Endodermal cell (in vitro differentiated cells): ENCODE measurements around the gene CHMP2B. TPM values are rescaled to one million over a fixed set of nuclear protein-coding genes. Genes with fewer than 3 reads are reported as not detected.

Experiments used
- DNase-seq: peaks from one replicate; pipeline ENCODE4 v3.0.0-alpha.2; 2017
- H3K27ac ChIP-seq: 2 replicates; pipeline ENCODE4 v1.5.1; 2013; ENCODE audit warnings: mild to moderate bottlenecking, low read depth, low read length, moderate library complexity
- H3K27me3 ChIP-seq: 2 replicates; pipeline ENCODE4 v1.6.1; 2013; ENCODE audit warnings: mild to moderate bottlenecking, low read length, moderate library complexity; ENCODE audit not compliant: insufficient read depth, control insufficient read depth, poor library complexity, severe bottlenecking
- H3K36me3 ChIP-seq: 2 replicates; pipeline ENCODE4 v1.7.0; 2013; ENCODE audit warnings: mild to moderate bottlenecking, low read length, moderate library complexity; ENCODE audit not compliant: control insufficient read depth, insufficient read depth
- H3K4me1 ChIP-seq: one replicate; pipeline ENCODE4 v1.7.0; 2013; ENCODE audit warnings: low read length; ENCODE audit not compliant: control insufficient read depth, insufficient read depth
- H3K4me3 ChIP-seq: 2 replicates; pipeline ENCODE4 v1.5.1; 2013; ENCODE audit warnings: mild to moderate bottlenecking, low read length, moderate library complexity
- H3K9ac ChIP-seq: 2 replicates; pipeline ENCODE4 v1.6.1; 2013; ENCODE audit warnings: mild to moderate bottlenecking, low read length, moderate library complexity; ENCODE audit not compliant: poor library complexity, severe bottlenecking; ENCODE audit errors: extremely low read depth
- H3K9me3 ChIP-seq: 2 replicates; pipeline ENCODE4 v1.6.1; 2013; ENCODE audit warnings: mild to moderate bottlenecking, low read length, moderate library complexity; ENCODE audit not compliant: control insufficient read depth
- H3K27ac Mint-ChIP-seq: 2 replicates; pipeline ENCODE4 v1.8.0; 2020; ENCODE audit warnings: mixed read lengths
- H3K27me3 Mint-ChIP-seq: 2 replicates; pipeline ENCODE4 v1.8.0; 2021; ENCODE audit warnings: mild to moderate bottlenecking, mixed read lengths; ENCODE audit not compliant: insufficient read depth
- H3K36me3 Mint-ChIP-seq: 2 replicates; pipeline ENCODE4 v1.8.0; 2020; ENCODE audit warnings: low read depth, mixed read lengths
- H3K4me1 Mint-ChIP-seq: 2 replicates; pipeline ENCODE4 v1.8.0; 2020; ENCODE audit warnings: mixed read lengths
- H3K4me3 Mint-ChIP-seq: 2 replicates; pipeline ENCODE4 v1.8.0; 2020; ENCODE audit warnings: mild to moderate bottlenecking, moderate library complexity, mixed read lengths
- H3K9me3 Mint-ChIP-seq: 2 replicates; pipeline ENCODE4 v1.8.0; 2020; ENCODE audit warnings: mild to moderate bottlenecking, mixed read lengths
- CTCF ChIP-seq: fragments of 200-600 bp; sonication (generic); conservative IDR thresholded peaks from 2 replicates; pipeline ENCODE4 v1.5.0; 2021; ENCODE audit warnings: antibody characterized with exemption, mild to moderate bottlenecking
- WGBS, 2 experiments: methylation state at CpG; one replicate each; pipeline versions ENCODE4 v1.1.5 to v1.1.7; 2013; ENCODE audit warnings: missing lambda C conversion rate in 2 of 2, mixed read lengths in 1 of 2; ENCODE audit not compliant: insufficient coverage in 1 of 2, insufficient read length in 1 of 2; 5-methylcytosine and 5-hydroxymethylcytosine counted together
- total RNA-seq, 2 donors: library from RNA; stranded (reverse); fragmentation: NEBNext Ultra II Directional in 1 of 2; extraction: Animal tissue kit (Norgen Biotek cat#: 25700) in 1 of 2; gene quantifications; 2 replicates in 1 of 2; 3 replicates in 1 of 2; pipeline ENCODE4 v1.2.1, GENCODE V29; 2021

The CHMP2B gene
- total RNA-seq, 2 donors from 2014 or later, result 31.7 to 44.0 TPM

GRCh38 chr3:87227835-87228144 lies 681 bp downstream of the CHMP2B start:
- Mint-ChIP-seq H3K36me3 (no peaks in the 10 kb centered on the region), H3K9me3 (peaks cover 3% of the 10 kb centered on the region), H3K27me3 (peaks cover 16% of the 10 kb centered on the region), H3K4me3 (peak overlapping the region; percentile 99), H3K27ac (peak overlapping the region; percentile 100), H3K4me1 (peaks cover 24% of the 10 kb centered on the region)
- WGBS, 2 experiments, result 0% methylated on average over 3 of the region's 3 CpGs
- DNase-seq, result no peak
- Histone ChIP-seq H3K9ac (peak overlapping the region; percentile 95), H3K36me3 (peaks cover 5% of the 10 kb centered on the region), H3K4me1 (peaks cover 2% of the 10 kb centered on the region), H3K27ac (no peak overlapping the region), H3K27me3 (peaks cover 8% of the 10 kb centered on the region), H3K4me3 (peak overlapping the region; percentile 94), H3K9me3 (no peaks in the 10 kb centered on the region)
- no peak for TF ChIP-seq CTCF

- Mint-ChIP-seq H3K4me1 (peaks cover 30% of the 10 kb centered on the region), H3K27me3 (peaks cover 12% of the 10 kb centered on the region), H3K27ac (no peak overlapping the region), H3K36me3 (no peaks in the 10 kb centered on the region), H3K4me3 (peak overlapping the region; percentile 99), H3K9me3 (no peaks in the 10 kb centered on the region)
- peaks cover 5% of the 10 kb centered on the region for H3K36me3 ChIP-seq
- H3K4me1 ChIP-seq, result peaks cover 2% of the 10 kb centered on the region
- H3K27ac ChIP-seq, result no peak overlapping the region
- peak overlapping the region; percentile 95 for H3K9ac ChIP-seq
- no peaks in the 10 kb centered on the region for H3K9me3 ChIP-seq
- whole genome bisulfite sequencing, 2 experiments, result 29 to 61% methylated on average over 1 of the region's 1 CpG
- peaks cover 8% of the 10 kb centered on the region for H3K27me3 ChIP-seq
- no peak for DNase-seq
- no peak for TF ChIP-seq CTCF
- peak overlapping the region; percentile 94 for H3K4me3 ChIP-seq
Observed at GRCh38 chr3:87228316-87228715, 1.2 kb downstream of the CHMP2B start.

- no peak overlapping the region for H3K27ac ChIP-seq
Observed at GRCh38 chr3:87229113-87229512, 2.0 kb downstream of the CHMP2B start.

More at GRCh38 chr3:87229113-87229512, 2.0 kb downstream of the CHMP2B start:
- WGBS, 2 experiments, result no CpG with 5 or more reads among the region's 1 CpG
- no peak overlapping the region for H3K9ac ChIP-seq
- peaks cover 5% of the 10 kb centered on the region for H3K36me3 ChIP-seq
- peak overlapping the region; percentile 99 for H3K4me3 Mint-ChIP-seq
- DNase-seq, result no peak
- peak overlapping the region; percentile 94 for H3K4me3 ChIP-seq
- no peak overlapping the region for H3K27ac Mint-ChIP-seq
- H3K9me3 Mint-ChIP-seq, result no peaks in the 10 kb centered on the region
- H3K27me3 ChIP-seq, result peaks cover 8% of the 10 kb centered on the region
- peaks cover 2% of the 10 kb centered on the region for H3K4me1 ChIP-seq
- H3K27me3 Mint-ChIP-seq, result peaks cover 12% of the 10 kb centered on the region
- H3K36me3 Mint-ChIP-seq, result no peaks in the 10 kb centered on the region
- no peak for TF ChIP-seq CTCF
- peaks cover 31% of the 10 kb centered on the region for H3K4me1 Mint-ChIP-seq
- H3K9me3 ChIP-seq, result no peaks in the 10 kb centered on the region
